Measurements from ENCODE around the gene PPP1CA.
"Not testable (repeated sequence)": the region's sequence is repeated elsewhere in the genome, so short reads cannot be mapped to it uniquely, and the experiment has no call there.

The PPP1CA gene

GRCh38 chr11:67416416-67417335 lies 15.0 kb upstream of the PPP1CA start:
- no peak for DNase-seq

- no peak for DNase-seq
Observed at GRCh38 chr11:67415501-67416304, 14.0 kb upstream of the PPP1CA start, which contains the start of gene CARNS1. TSS of gene CARNS1 (plus strand) at chr11:67415678. CDS start at chr11:67416200, 522 bp downstream.

DNA sequence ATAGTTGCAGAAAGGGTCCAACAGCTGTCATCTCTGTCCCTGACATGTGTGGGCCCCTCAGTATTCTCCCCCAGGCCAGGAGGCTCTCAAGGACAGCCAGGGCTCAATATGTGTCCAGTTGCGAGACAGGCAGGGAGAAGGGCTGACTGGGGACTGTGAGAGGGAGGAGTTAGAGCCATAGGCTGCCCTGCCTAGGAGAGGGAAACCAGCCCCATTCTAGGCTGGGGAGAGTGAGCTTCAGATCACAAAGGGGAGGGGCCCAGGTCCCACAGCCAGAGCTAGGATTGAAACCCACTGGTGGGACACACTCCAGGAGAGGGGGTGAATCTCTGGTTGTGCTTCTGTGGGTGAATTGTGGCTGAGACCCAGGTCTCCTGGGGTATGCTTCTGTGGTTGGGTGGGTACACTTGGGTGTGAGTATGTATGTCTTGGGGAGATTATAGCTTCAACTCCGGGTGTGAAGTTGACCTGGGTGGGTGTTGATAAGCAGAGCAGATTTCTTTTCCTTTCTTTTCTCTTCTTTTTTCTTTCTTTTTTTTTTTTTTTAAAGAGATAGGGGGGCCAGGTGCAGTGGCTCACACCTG lies 11.7 kb upstream of the PPP1CA start:
- no peak for DNase-seq

- DNase-seq, result no peak
Observed at GRCh38 chr11:67412495-67413179, 11.0 kb upstream of the PPP1CA start.

- no peak for DNase-seq
Observed at GRCh38 chr11:67411785-67412152, 10.1 kb upstream of the PPP1CA start.

DNA sequence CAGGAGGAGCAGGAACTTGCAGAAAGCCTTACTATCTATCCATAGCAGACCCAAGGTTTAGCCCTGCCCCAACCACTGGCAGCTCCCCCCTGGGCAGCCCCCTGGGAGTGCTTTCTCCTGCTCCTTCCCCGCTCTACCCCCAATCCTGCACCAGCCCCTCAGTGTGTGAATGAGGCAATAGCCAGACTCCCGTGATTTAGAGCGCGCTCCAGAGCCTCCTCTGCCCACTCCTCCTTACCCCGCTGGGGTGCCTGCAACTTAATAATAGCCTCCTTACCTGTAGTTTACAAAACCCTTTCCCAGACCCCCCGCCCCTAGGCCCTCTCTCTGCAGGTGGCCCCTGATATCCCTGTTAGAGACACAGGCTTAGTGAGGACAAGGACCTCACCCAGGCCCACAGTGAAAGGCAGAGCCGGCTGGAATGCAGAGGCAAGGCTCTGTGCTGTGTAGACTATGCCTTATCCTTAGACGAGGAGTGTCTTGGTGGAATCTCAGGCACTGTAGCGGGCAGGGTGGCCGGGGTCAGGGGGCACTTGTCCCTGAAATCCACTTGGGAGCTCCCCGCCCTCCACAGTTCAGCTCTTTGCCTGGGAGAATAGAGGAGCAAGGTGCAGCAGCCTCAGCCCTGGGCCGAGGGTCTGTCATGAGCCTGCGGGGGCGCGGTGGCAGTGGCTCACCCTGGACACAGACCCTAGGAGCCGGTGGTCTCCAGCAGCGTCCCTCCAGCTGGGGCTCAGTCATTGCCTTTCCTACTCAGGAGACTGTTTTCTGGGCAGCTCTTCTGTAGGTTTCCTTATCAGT lies 9.5 kb upstream of the PPP1CA start:
- DNase-seq, result no peak

GRCh38 chr11:67410369-67410831 lies 8.7 kb upstream of the PPP1CA start:
- no peak for DNase-seq

- DNase-seq, result peak; percentile 75
Observed at GRCh38 chr11:67409781-67410368, 8.2 kb upstream of the PPP1CA start.

DNA sequence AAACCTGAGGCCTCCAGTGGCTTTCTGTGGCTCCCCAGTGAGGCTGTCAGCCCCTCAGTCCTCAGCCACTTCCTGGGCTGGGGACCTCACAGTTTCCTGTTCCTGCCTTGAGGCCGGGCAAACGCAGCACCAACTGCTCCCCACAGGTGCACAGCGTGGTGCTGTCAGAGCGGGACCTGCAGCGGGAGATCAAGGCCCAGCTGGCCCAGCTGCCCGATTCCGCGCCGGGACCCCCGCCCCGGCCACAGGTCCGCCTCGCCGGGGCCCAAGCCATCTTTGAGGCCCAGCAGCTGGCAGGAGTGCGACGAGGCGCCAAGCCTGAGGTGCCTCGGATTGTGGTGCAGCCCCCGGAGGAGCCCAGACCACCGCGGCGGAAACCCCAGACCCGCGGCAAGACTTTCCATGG lies 7.6 kb upstream of the PPP1CA start:
- no peak for DNase-seq

- no peak for DNase-seq
Observed at GRCh38 chr11:67408437-67409200, 7.0 kb upstream of the PPP1CA start.

- DNase-seq, result no peak
Observed at GRCh38 chr11:67407688-67408163, 6.1 kb upstream of the PPP1CA start.

GRCh38 chr11:67406969-67407687 lies 5.5 kb upstream of the PPP1CA start:
- no peak for DNase-seq

DNA sequence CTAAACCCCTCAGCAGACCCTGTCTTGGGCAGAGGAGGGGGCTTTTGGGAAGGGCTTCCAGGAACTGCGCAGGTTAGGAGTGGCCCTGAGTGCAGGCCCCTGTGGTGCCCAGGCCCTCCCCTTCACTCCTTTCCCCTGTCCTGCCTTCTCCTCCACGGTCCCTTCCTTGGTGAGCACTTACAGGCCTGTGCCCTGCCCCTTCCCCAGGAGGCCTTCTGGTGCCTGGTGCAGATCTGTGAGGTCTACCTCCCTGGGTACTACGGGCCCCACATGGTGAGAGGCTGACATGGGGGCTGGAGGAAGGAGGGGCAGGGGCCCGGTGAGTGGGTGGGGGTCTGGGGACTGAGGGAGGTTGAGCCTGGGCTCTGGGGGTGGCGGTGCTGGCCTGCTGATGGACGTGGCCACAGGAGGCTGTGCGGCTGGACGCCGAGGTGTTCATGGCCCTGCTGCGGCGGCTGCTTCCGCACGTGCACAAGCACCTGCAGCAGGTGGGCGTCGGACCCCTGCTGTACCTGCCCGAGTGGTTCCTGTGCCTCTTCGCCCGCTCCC lies 4.8 kb upstream of the PPP1CA start:
- no peak for DNase-seq

GRCh38 chr11:67405688-67406339 lies 4.2 kb upstream of the PPP1CA start:
- no peak for DNase-seq

DNA sequence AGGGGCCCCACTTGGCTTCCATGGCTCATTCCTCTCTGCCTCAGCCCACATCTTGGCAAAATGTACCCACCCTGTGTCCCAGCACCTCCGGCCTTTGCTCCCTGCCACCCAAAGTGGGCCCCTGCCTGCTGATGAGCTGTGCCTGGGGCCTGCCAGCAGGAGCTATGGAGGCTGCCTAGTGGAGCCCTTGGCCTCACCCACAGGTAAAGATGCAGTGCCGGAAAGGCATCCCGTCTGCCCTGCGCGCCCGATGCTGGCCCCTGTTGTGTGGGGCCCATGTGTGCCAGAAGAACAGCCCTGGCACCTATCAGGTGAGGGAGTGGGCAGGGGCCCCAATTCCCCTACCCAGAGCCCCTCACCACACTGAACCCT lies 3.5 kb upstream of the PPP1CA start:
- no peak for DNase-seq

DNA sequence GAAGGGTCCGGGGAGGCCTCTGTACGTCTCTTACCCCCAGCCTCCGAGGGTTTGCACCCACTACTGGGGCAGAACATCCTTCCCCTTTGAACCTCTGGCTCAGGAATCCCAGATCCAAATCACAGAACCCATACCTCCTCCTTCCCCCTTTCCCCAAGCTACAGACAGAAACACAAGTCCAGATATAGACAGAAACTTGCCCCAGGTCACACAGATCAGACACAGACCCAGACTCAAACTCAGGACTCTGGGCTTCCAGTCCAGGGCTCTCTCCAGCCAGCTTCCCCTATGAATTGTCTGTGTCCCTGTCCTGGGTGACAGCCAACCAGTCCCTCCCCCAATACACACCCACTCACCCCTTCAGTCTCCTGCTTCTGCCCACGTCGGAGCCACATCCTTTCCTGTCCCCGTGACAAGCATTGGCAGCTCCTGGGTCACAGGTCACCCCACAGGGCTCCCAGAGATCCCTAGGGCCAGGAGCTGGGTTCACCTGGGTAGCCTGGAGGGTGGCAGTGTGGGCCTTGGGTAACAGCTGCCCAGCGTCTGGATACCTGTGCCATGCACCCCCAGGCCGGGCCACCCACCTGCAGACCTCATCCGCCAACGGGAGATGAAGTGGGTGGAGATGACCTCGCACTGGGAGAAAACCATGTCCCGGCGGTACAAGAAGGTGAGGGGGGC lies 3.0 kb upstream of the PPP1CA start:
- no peak for DNase-seq

DNA sequence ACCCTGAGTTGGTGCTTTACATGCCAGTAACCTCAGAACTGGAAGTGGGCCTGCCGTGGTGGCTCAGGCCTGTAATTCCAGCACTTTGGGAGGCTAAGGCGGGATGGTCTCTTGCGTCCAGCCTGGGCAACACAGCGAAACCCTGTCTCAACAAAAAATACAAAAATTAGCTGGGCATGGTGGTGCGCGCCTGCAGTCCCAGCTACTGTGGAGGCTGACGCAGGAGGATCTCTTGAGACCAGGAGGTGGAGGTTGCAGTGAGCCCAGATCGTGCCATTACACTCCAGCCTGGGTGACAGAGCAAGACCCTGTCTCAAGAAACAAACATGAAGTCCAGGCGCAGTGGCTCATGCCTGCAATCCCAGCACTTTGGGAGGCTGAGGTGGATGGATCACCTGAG lies 1.4 kb upstream of the PPP1CA start:
- DNase-seq, result not testable (repeated sequence)

GRCh38 chr11:67402192-67402839 lies 658 bp upstream of the PPP1CA start:
- DNase-seq, result not testable (repeated sequence)

Measured in islet precursor cell (in vitro differentiated cells).